ENCODE results near the gene PAQR4. TPM values are rescaled to one million over a fixed set of nuclear protein-coding genes. Genes with fewer than 3 reads are reported as not detected.

PAQR4 gene
- total and polyA plus RNA-seq, 10 of the 15 experiments (the other 5 are each of a cell fraction or from before 2014, with no cell fraction given): 0.39 to 31.8 (median 13.5) TPM

GRCh38 chr16:2992383-2993081, 23.4 kb downstream of the PAQR4 start (continued):
- TF ChIP-seq BCLAF1 (IDR thresholded peaks at IDR 0.05) (no peak), SUPT20H (IDR thresholded peaks at IDR 0.05; ENCODE audit: borderline replicate concordance, control insufficient read depth, low read depth, low read length) (no peak), MEF2A (IDR thresholded peaks at IDR 0.05; ENCODE audit: insufficient read depth, low read depth, low read length) (no peak)

GRCh38 chr16:2996298-2996697, 27.1 kb downstream of the PAQR4 start:
- Histone ChIP-seq H3K4me2 (ENCODE audit: control insufficient read depth, insufficient read depth) (no peak overlapping the region), H3K4me3 (no peak overlapping the region), H2AFZ (ENCODE audit: control insufficient read depth, low read depth, low read length) (no peak overlapping the region), H3K27ac (ENCODE audit: control insufficient read depth, insufficient read depth) (no peak overlapping the region), H3K27me3 (replicated peaks in 1 of 2; ENCODE audit: control insufficient read depth in 2 of 2, insufficient read depth in 2 of 2, low read length in 1 of 2) (peaks cover 0 to 8% of the 10 kb centered on the region in 2 experiments; a peak in 3 of 4 replicates), H3K79me2 (ENCODE audit: control insufficient read depth, insufficient read depth, low read length) (no peaks in the 10 kb centered on the region), H3K9me3 (replicated peaks; ENCODE audit: control insufficient read depth, insufficient read depth, low read length) (no peaks in the 10 kb centered on the region), H4K20me1 (ENCODE audit: control insufficient read depth, insufficient read depth) (no peaks in the 10 kb centered on the region), H3K36me3 (ENCODE audit: control insufficient read depth in 2 of 2, insufficient read depth in 2 of 2, low read length in 1 of 2) (no peaks in the 10 kb centered on the region), H3K4me1 (ENCODE audit: control insufficient read depth, insufficient read depth, low read length) (no peaks in the 10 kb centered on the region), H3K9ac (ENCODE audit: control insufficient read depth, insufficient read depth, low read length) (no peak overlapping the region)
- WGBS (ENCODE audit: insufficient coverage, insufficient replicate concordance, low lambda C conversion rate, missing lambda C conversion rate): 39% methylated on average over 11 of the region's 13 CpGs
- intact Hi-C loops (cut with micrococcal nuclease; ENCODE audit: unreplicated experiment): no loop called here
- in situ Hi-C loops (cut with MboI): no loop called here
- ChIA-PET SMC1A (ENCODE audit: uncharacterized antibody, unreplicated experiment) (no interaction called here), RAD21 (ENCODE audit: unreplicated experiment) (no interaction called here), POLR2A (no interaction called here), CTCF (no interaction called here)
- no peak for FAIRE-seq
- DNase-seq (ENCODE audit: low read depth, low spot score): no peak
- BruUV-seq (replicated peaks): no TSS peak
- ATAC-seq: no peak
- TF ChIP-seq RELA (IDR thresholded peaks at IDR 0.05; ENCODE audit: borderline replicate concordance, partially characterized antibody) (no peak), SUZ12 (IDR thresholded peaks at IDR 0.05; ENCODE audit: unreplicated experiment) (no peak), BACH1 (IDR thresholded peaks at IDR 0.05; ENCODE audit: borderline replicate concordance) (no peak), TCF7 (IDR thresholded peaks at IDR 0.05; ENCODE audit: borderline replicate concordance) (no peak), CREM (IDR thresholded peaks at IDR 0.05; ENCODE audit: low read depth) (no peak), POLR2AphosphoS2 (IDR thresholded peaks at IDR 0.05; ENCODE audit: low read depth, low read length) (no peak), ESRRA (IDR thresholded peaks at IDR 0.05; ENCODE audit: low read length) (no peak), POU2F2 (IDR thresholded peaks at IDR 0.05; ENCODE audit: borderline replicate concordance, low read depth, low read length) (no peak), YY1 (IDR thresholded peaks at IDR 0.05; ENCODE audit: low read depth, low read length) (no peak), FOXK2 (IDR thresholded peaks at IDR 0.05) (no peak), CEBPB (IDR thresholded peaks at IDR 0.05; ENCODE audit: borderline replicate concordance in 1 of 2, low read depth in 2 of 2, low read length in 2 of 2) (no peak), BHLHE40 (IDR thresholded peaks at IDR 0.05; ENCODE audit: borderline replicate concordance in 1 of 2, low read depth in 2 of 2, low read length in 1 of 2) (no peak), IKZF1 (conservative IDR thresholded peaks at IDR 0.05) (no peak), ZBED1 (IDR thresholded peaks at IDR 0.05; ENCODE audit: borderline replicate concordance) (no peak)
- TF ChIP-seq, protein P1, sequence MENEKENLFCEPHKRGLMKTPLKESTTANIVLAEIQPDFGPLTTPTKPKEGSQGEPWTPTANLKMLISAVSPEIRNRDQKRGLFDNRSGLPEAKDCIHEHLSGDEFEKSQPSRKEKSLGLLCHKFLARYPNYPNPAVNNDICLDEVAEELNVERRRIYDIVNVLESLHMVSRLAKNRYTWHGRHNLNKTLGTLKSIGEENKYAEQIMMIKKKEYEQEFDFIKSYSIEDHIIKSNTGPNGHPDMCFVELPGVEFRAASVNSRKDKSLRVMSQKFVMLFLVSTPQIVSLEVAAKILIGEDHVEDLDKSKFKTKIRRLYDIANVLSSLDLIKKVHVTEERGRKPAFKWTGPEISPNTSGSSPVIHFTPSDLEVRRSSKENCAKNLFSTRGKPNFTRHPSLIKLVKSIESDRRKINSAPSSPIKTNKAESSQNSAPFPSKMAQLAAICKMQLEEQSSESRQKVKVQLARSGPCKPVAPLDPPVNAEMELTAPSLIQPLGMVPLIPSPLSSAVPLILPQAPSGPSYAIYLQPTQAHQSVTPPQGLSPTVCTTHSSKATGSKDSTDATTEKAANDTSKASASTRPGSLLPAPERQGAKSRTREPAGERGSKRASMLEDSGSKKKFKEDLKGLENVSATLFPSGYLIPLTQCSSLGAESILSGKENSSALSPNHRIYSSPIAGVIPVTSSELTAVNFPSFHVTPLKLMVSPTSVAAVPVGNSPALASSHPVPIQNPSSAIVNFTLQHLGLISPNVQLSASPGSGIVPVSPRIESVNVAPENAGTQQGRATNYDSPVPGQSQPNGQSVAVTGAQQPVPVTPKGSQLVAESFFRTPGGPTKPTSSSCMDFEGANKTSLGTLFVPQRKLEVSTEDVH (IDR thresholded peaks at IDR 0.05; ENCODE audit: low read depth, partially characterized antibody): no peak
